K562 (cell line): ENCODE results near the gene SPAG17.

Experiments used
- ATF3 ChIP-seq, 2 experiments: fragments of 450-650 bp in 1 of 2; sonication (generic) in 1 of 2; formaldehyde crosslinking in 1 of 2; IDR thresholded peaks in 1 of 2; conservative IDR thresholded peaks in 1 of 2; 2 replicates each; pipeline versions ENCODE4 v1.6.1 to v1.8.1; 2016 to 2023; ENCODE audit warnings: mild to moderate bottlenecking in 2 of 2, moderate library complexity in 2 of 2, inconsistent platforms in 1 of 2, missing genetic modification reagents in 1 of 2
- EZH2 ChIP-seq: IDR thresholded peaks from 2 replicates; pipeline ENCODE4 v1.6.1; 2012; ENCODE audit warnings: low read depth, mild to moderate bottlenecking, inconsistent platforms, low read length, borderline replicate concordance
- GATA2 ChIP-seq: sonication (generic); formaldehyde crosslinking; IDR thresholded peaks from 2 replicates; pipeline ENCODE4 v1.4.0; 2020; ENCODE audit warnings: mild to moderate bottlenecking, missing genetic modification reagents
- JUND ChIP-seq, 2 experiments: IDR thresholded peaks; 2 replicates in 1 of 2; 3 replicates in 1 of 2; pipeline ENCODE4 v1.6.1; 2011; ENCODE audit warnings: borderline replicate concordance in 2 of 2, low read depth in 2 of 2, low read length in 2 of 2, improper control_type of control experiment in 1 of 2, missing biosample characterization in 1 of 2, missing genetic modification characterization in 1 of 2, missing genetic modification reagents in 1 of 2
- KDM2B ChIP-seq: fragments of 250-450 bp; sonication (Bioruptor Pico); IDR thresholded peaks from 2 replicates; pipeline ENCODE4 v1.8.0; 2021; ENCODE audit warnings: mild to moderate bottlenecking, moderate library complexity
- NR2C2 ChIP-seq, 2 experiments: fragments of 200-800 bp in 1 of 2; sonication (Bioruptor generic) in 1 of 2; sonication (generic) in 1 of 2; formaldehyde crosslinking in 1 of 2; IDR thresholded peaks; 2 replicates each; pipeline versions ENCODE4 v1.6.1 to v1.8.0; 2016 to 2022; ENCODE audit warnings: mild to moderate bottlenecking in 1 of 2, missing compliant biosample characterization in 1 of 2, missing genetic modification characterization in 1 of 2, missing genetic modification reagents in 1 of 2
- ZNF175 ChIP-seq: fragments of 200-800 bp; sonication (Bioruptor generic); IDR thresholded peaks from 2 replicates; pipeline ENCODE4 v1.6.1; 2016; ENCODE audit warnings: low read depth, mild to moderate bottlenecking, missing genetic modification characterization, missing compliant biosample characterization
- TF ChIP-seq, protein P1 (sequence below): sonication (generic); formaldehyde crosslinking; IDR thresholded peaks from 2 replicates; pipeline ENCODE4 v1.4.0; 2020; ENCODE audit warnings: mild to moderate bottlenecking, missing genetic modification reagents
- TF ChIP-seq, protein P2 (sequence below): sonication (generic); formaldehyde crosslinking; IDR thresholded peaks from 2 replicates; pipeline ENCODE4 v1.9.0; 2022; ENCODE audit warnings: mild to moderate bottlenecking, missing genetic modification reagents

DNA sequence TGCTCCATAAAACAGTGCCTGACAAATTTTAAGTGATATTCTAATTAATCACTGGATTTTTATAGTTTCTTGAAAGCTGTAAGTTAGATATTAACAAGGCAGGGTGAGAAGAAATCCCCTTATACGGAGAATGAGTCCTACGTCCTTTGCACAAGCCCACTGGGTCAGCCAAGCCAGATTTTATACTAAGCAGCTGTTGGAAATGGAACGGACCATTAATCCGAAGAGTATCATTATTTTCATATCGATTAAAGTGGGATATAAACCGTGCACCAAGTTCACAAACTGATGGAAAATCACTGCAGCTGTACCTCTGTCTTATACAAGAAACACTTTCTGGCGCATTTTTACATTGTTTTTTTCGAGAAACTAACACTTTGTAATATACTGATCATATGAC lies 35.2 kb downstream of the SPAG17 start:
- TF ChIP-seq JUND (IDR thresholded peaks at IDR 0.05; ENCODE audit: borderline replicate concordance, low read depth, low read length), result no peak
- no peak for TF ChIP-seq JUND (tag; IDR thresholded peaks at IDR 0.05; ENCODE audit: borderline replicate concordance, low read depth, low read length)
- TF ChIP-seq EZH2, result no peak
- no peak for TF ChIP-seq ATF3 (IDR thresholded peaks at IDR 0.05)
- no peak for TF ChIP-seq ATF3 (CRISPR knock-in tag; conservative IDR thresholded peaks at IDR 0.05)
- TF ChIP-seq, protein P1, sequence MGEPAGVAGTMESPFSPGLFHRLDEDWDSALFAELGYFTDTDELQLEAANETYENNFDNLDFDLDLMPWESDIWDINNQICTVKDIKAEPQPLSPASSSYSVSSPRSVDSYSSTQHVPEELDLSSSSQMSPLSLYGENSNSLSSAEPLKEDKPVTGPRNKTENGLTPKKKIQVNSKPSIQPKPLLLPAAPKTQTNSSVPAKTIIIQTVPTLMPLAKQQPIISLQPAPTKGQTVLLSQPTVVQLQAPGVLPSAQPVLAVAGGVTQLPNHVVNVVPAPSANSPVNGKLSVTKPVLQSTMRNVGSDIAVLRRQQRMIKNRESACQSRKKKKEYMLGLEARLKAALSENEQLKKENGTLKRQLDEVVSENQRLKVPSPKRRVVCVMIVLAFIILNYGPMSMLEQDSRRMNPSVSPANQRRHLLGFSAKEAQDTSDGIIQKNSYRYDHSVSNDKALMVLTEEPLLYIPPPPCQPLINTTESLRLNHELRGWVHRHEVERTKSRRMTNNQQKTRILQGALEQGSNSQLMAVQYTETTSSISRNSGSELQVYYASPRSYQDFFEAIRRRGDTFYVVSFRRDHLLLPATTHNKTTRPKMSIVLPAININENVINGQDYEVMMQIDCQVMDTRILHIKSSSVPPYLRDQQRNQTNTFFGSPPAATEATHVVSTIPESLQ (CRISPR knock-in tag), result no peak
- TF ChIP-seq, protein P2, sequence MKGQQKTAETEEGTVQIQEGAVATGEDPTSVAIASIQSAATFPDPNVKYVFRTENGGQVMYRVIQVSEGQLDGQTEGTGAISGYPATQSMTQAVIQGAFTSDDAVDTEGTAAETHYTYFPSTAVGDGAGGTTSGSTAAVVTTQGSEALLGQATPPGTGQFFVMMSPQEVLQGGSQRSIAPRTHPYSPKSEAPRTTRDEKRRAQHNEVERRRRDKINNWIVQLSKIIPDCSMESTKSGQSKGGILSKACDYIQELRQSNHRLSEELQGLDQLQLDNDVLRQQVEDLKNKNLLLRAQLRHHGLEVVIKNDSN, result no peak
- no peak for TF ChIP-seq ZNF175 (CRISPR knock-in tag)
- TF ChIP-seq KDM2B (CRISPR knock-in tag), result no peak
- TF ChIP-seq NR2C2 (CRISPR knock-in tag; IDR thresholded peaks at IDR 0.05), result no peak
- TF ChIP-seq NR2C2 (tag; IDR thresholded peaks at IDR 0.05), result no peak
- no peak for TF ChIP-seq GATA2 (CRISPR knock-in tag)
